DND-41 (cell line): ENCODE measurements around the gene RAF1.

ENCODE experiments used
- ATAC-seq: fragments of 200-7000 bp; cut with Tn5 transposase; 3 replicates; pipeline ENCODE4 v1.9.1; 2021; ENCODE audit warnings: low read depth; ENCODE audit not compliant: insufficient read depth
- DNase-seq: peaks from one replicate; pipeline ENCODE4 v3.0.0-alpha.2; 2020
- H2AFZ ChIP-seq: 2 replicates; pipeline ENCODE4 v1.6.0; 2012; ENCODE audit warnings: low read depth, low read length
- H3K27ac ChIP-seq: 2 replicates; pipeline ENCODE4 v1.5.1; 2012; ENCODE audit warnings: low read length, inconsistent platforms
- H3K27me3 ChIP-seq: fragments of 200-600 bp; sonication (generic); 2 replicates; pipeline ENCODE4 v1.6.0; 2012; ENCODE audit warnings: low read length, mild to moderate bottlenecking, inconsistent platforms; ENCODE audit not compliant: insufficient read depth, poor library complexity
- H3K36me3 ChIP-seq: 2 replicates; pipeline ENCODE4 v1.5.1; 2012; ENCODE audit warnings: low read length, inconsistent platforms; ENCODE audit not compliant: insufficient read depth
- H3K4me1 ChIP-seq: 2 replicates; pipeline ENCODE4 v1.5.1; 2012; ENCODE audit warnings: mild to moderate bottlenecking, low read length; ENCODE audit not compliant: insufficient read depth
- H3K4me2 ChIP-seq: 2 replicates; pipeline ENCODE4 v1.6.0; 2012; ENCODE audit warnings: mild to moderate bottlenecking, moderate library complexity, low read length, inconsistent platforms; ENCODE audit not compliant: insufficient read depth
- H3K4me3 ChIP-seq, 2 experiments: fragments of 200-600 bp in 1 of 2; shearing (Covaris generic) in 1 of 2; 2 replicates each; pipeline ENCODE4 v1.5.1; 2012 to 2016; ENCODE audit warnings: inconsistent platforms in 2 of 2, low read length in 2 of 2, mild to moderate bottlenecking in 2 of 2, low read depth in 1 of 2, moderate library complexity in 1 of 2
- H3K79me2 ChIP-seq: 2 replicates; pipeline ENCODE4 v1.6.0; 2012; ENCODE audit warnings: low read length, inconsistent platforms; ENCODE audit not compliant: insufficient read depth
- H3K9ac ChIP-seq: 2 replicates; pipeline ENCODE4 v1.6.0; 2012; ENCODE audit warnings: low read depth, mild to moderate bottlenecking, inconsistent platforms, low read length, moderate library complexity
- H3K9me3 ChIP-seq: 2 replicates; pipeline ENCODE4 v1.5.1; 2012; ENCODE audit warnings: low read length, moderate library complexity, mild to moderate bottlenecking, inconsistent platforms; ENCODE audit not compliant: insufficient read depth, severe bottlenecking
- H4K20me1 ChIP-seq: 2 replicates; pipeline ENCODE4 v1.6.0; 2012; ENCODE audit warnings: low read length; ENCODE audit not compliant: insufficient read depth
- CTCF ChIP-seq: IDR thresholded peaks from 2 replicates; pipeline ENCODE4 v1.5.1; 2012; ENCODE audit warnings: borderline replicate concordance, low read length, moderate library complexity, mild to moderate bottlenecking; ENCODE audit not compliant: poor library complexity, severe bottlenecking; ENCODE audit errors: extremely low read depth
- EZH2 ChIP-seq: IDR thresholded peaks from 3 replicates; pipeline ENCODE4 v1.6.1; 2012; ENCODE audit warnings: borderline replicate concordance, low read depth, mild to moderate bottlenecking, moderate library complexity, low read length, inconsistent platforms; ENCODE audit not compliant: severe bottlenecking

RAF1 gene

GRCh38 chr3:12536423-12536822 lies 127.5 kb downstream of the RAF1 start:
- no peaks in the 10 kb centered on the region for H3K27me3 ChIP-seq
- H3K4me3 ChIP-seq = no peak overlapping the region
- no peak overlapping the region for H3K4me2 ChIP-seq
- TF ChIP-seq EZH2 (no peak), CTCF (peak; percentile 41)
- ATAC-seq = no peak
- H3K27ac ChIP-seq = no peak overlapping the region
- no peaks in the 10 kb centered on the region for H3K9me3 ChIP-seq
- H3K4me1 ChIP-seq = no peaks in the 10 kb centered on the region
- H4K20me1 ChIP-seq = no peaks in the 10 kb centered on the region
- peaks cover 46% of the 10 kb centered on the region; the same call in 1 of the 2 replicates for H3K36me3 ChIP-seq
- DNase-seq = no peak
- H2AFZ ChIP-seq = no peak overlapping the region
- no peak overlapping the region for H3K9ac ChIP-seq
- H3K79me2 ChIP-seq = no peaks in the 10 kb centered on the region
